Stomach (tissue), 9 donors: Measurements from ENCODE around the gene ARL6IP4. TPM values are rescaled to one million over a fixed set of nuclear protein-coding genes. Genes with fewer than 3 reads are reported as not detected.

Experiments
- DNase-seq, 2 donors: peaks; one replicate each; pipeline versions ENCODE4 v3.0.0 to v3.0.0-alpha.2; 2013 to 2019
- H3K27ac ChIP-seq, 5 donors: fragments of 200-600 bp in 4 of 5; sonication (generic) in 4 of 5; one replicate each; pipeline ENCODE4 v1.5.1; 2013 to 2019; ENCODE audit warnings: mild to moderate bottlenecking in 1 of 5, moderate library complexity in 1 of 5
- H3K27me3 ChIP-seq, 3 donors: fragments of 200-600 bp; sonication (generic); one replicate each; pipeline ENCODE4 v1.5.1; 2017 to 2019; ENCODE audit warnings: mixed run types in 1 of 3
- H3K36me3 ChIP-seq, 4 donors: fragments of 200-600 bp; sonication (generic); 1 replicate in 3 of 4; 2 replicates in 1 of 4; pipeline ENCODE4 v1.5.1; 2016 to 2019
- H3K4me1 ChIP-seq, 4 donors: fragments of 200-600 bp; sonication (generic); one replicate each; pipeline ENCODE4 v1.5.1; 2016 to 2019
- H3K4me3 ChIP-seq, 4 donors: fragments of 200-600 bp; sonication (generic) in 3 of 4; one replicate each; pipeline ENCODE4 v1.5.1; 2016 to 2019; ENCODE audit warnings: mild to moderate bottlenecking in 1 of 4
- H3K9me3 ChIP-seq, 4 donors: fragments of 200-600 bp; sonication (generic); one replicate each; pipeline ENCODE4 v1.5.1; 2016 to 2019
- CTCF ChIP-seq, 7 experiments: fragments of 450-650 bp in 4 of 7; fragments of 200-600 bp in 3 of 7; sonication (generic) in 3 of 7; IDR thresholded peaks; one replicate each; pipeline ENCODE4 v1.5.1; 2016 to 2019; ENCODE audit warnings: antibody characterized with exemption in 7 of 7, control low read depth in 2 of 7, mild to moderate bottlenecking in 1 of 7
- EP300 ChIP-seq: sonication (generic); formaldehyde crosslinking; IDR thresholded peaks from one replicate; pipeline ENCODE4 v1.6.1; 2017; ENCODE audit warnings: antibody characterized with exemption
- POLR2A ChIP-seq, 4 donors: fragments of 450-650 bp; IDR thresholded peaks; one replicate each; pipeline ENCODE4 v1.6.1; 2016; ENCODE audit warnings: antibody characterized with exemption in 4 of 4, control low read depth in 2 of 4, mild to moderate bottlenecking in 1 of 4, moderate library complexity in 1 of 4
- POLR2AphosphoS5 ChIP-seq, 3 donors: sonication (generic); formaldehyde crosslinking; IDR thresholded peaks; one replicate each; pipeline ENCODE4 v1.6.1; 2016; ENCODE audit warnings: antibody characterized with exemption in 3 of 3
- WGBS, 5 donors: extraction: QIAGEN DNeasy Blood & Tissue Kit in 3 of 5; methylation state at CpG; one replicate each; pipeline versions ENCODE4 v1.1.5 to v1.1.7; 2013 to 2018; 5-methylcytosine and 5-hydroxymethylcytosine counted together
- intact Hi-C: fragments of 100-400 bp; cut with DNase I; formaldehyde crosslinking; loops from one replicate; pipeline ENCODE4 v1.15.1; 2023; ENCODE audit warnings: low total_unique reads
- polyA plus RNA-seq, 3 donors: library from polyadenylated mRNA; stranded (reverse); fragments of 200-250 nt; gene quantifications; one replicate each; pipeline ENCODE4 v1.2.3, GENCODE V29; 2013
- total RNA-seq, 5 donors: library from RNA; depleted of rRNA; stranded (reverse); fragments of >200 nt; gene quantifications; one replicate each; pipeline versions ENCODE4 v1.1.0 to v1.2.3, GENCODE V29; 2014 to 2016
- donor health status: healthy with polysubstance abuse.
- donor health status: Bipolar disorder and iron deficiency.
- donor health status: healthy.

Gene ARL6IP4
- total and polyA plus RNA-seq, 8 donors: 104 to 432 (median 284) TPM

GRCh38 chr12:123003257-123003656 is 22.8 kb downstream of the ARL6IP4 start:
- no peaks in the 10 kb centered on the region for H3K4me1 ChIP-seq
- H3K27me3 ChIP-seq: no peaks in the 10 kb centered on the region
- no peak for TF ChIP-seq POLR2AphosphoS5 (IDR thresholded peaks at IDR 0.05)
- no peak for TF ChIP-seq EP300
- no peak for TF ChIP-seq POLR2A (IDR thresholded peaks at IDR 0.05)
- TF ChIP-seq CTCF (IDR thresholded peaks at IDR 0.05): no peak
- no peaks in the 10 kb centered on the region for H3K9me3 ChIP-seq
- 86 to 92% (median 91%) methylated on average over 6 of the region's 6 CpGs for WGBS, 5 donors
- H3K27ac ChIP-seq: no peak overlapping the region
- H3K36me3 ChIP-seq: peaks cover 13 to 71% (median 62%) of the 10 kb centered on the region in 4 donors
- H3K4me3 ChIP-seq: no peak overlapping the region
- intact Hi-C loops: no loop called here
- DNase-seq: no peak

GRCh38 chr12:123004287-123004686 is 23.8 kb downstream of the ARL6IP4 start:
- intact Hi-C loops: no loop called here
- no peaks in the 10 kb centered on the region for H3K27me3 ChIP-seq
- TF ChIP-seq EP300: no peak
- no peak for TF ChIP-seq POLR2AphosphoS5 (IDR thresholded peaks at IDR 0.05)
- TF ChIP-seq CTCF (IDR thresholded peaks at IDR 0.05): no peak
- no peak for TF ChIP-seq POLR2A (IDR thresholded peaks at IDR 0.05)
- H3K4me1 ChIP-seq: no peaks in the 10 kb centered on the region
- no peaks in the 10 kb centered on the region for H3K9me3 ChIP-seq
- H3K27ac ChIP-seq: no peak overlapping the region
- DNase-seq: no peak
- whole genome bisulfite sequencing, 5 donors: 86 to 92% (median 87%) methylated on average over 14 of the region's 14 CpGs
- H3K4me3 ChIP-seq: no peak overlapping the region
- H3K36me3 ChIP-seq: peaks cover 13 to 78% (median 68%) of the 10 kb centered on the region in 4 donors

- Histone ChIP-seq H3K27ac (no peak overlapping the region), H3K36me3 (peaks cover 16 to 78% (median 67%) of the 10 kb centered on the region in 4 donors), H3K4me3 (no peak overlapping the region), H3K9me3 (no peaks in the 10 kb centered on the region), H3K4me1 (no peaks in the 10 kb centered on the region), H3K27me3 (no peaks in the 10 kb centered on the region)
- intact Hi-C loops: no loop called here
- TF ChIP-seq POLR2AphosphoS5 (IDR thresholded peaks at IDR 0.05): no peak
- no peak for TF ChIP-seq CTCF (IDR thresholded peaks at IDR 0.05)
- no peak for TF ChIP-seq POLR2A (IDR thresholded peaks at IDR 0.05)
- no peak for TF ChIP-seq EP300
- WGBS, 5 donors: 90 to 97% (median 96%) methylated on average over 11 to 22 of the region's 22 CpGs
- no peak for DNase-seq
Observed at GRCh38 chr12:123005081-123005626, 24.7 kb downstream of the ARL6IP4 start.

GRCh38 chr12:123006977-123007376 is 26.5 kb downstream of the ARL6IP4 start:
- intact Hi-C loops: no loop called here
- WGBS, 5 donors: 85 to 90% (median 86%) methylated on average over 12 of the region's 12 CpGs
- H3K36me3 ChIP-seq: peaks cover 11 to 78% (median 67%) of the 10 kb centered on the region in 4 donors
- DNase-seq: no peak
- TF ChIP-seq POLR2A (IDR thresholded peaks at IDR 0.05): no peak
- TF ChIP-seq CTCF (IDR thresholded peaks at IDR 0.05): no peak
- TF ChIP-seq EP300: no peak
- TF ChIP-seq POLR2AphosphoS5 (IDR thresholded peaks at IDR 0.05): no peak
- H3K27ac ChIP-seq: no peak overlapping the region
- H3K4me3 ChIP-seq: no peak overlapping the region
- H3K9me3 ChIP-seq: no peaks in the 10 kb centered on the region
- H3K4me1 ChIP-seq: no peaks in the 10 kb centered on the region
- H3K27me3 ChIP-seq: no peaks in the 10 kb centered on the region
